K562 (cell line): ENCODE data around the gene SCUBE1. TPM values are rescaled to one million over a fixed set of nuclear protein-coding genes. Genes with fewer than 3 reads are reported as not detected.

Experiments
- BRD4 ChIP-seq: fragments of 200-600 bp; sonication (generic); IDR thresholded peaks from 2 replicates; pipeline ENCODE4 v1.6.1; 2017; ENCODE audit warnings: inconsistent platforms
- GABPB1 ChIP-seq: sonication (generic); formaldehyde crosslinking; IDR thresholded peaks from 2 replicates; pipeline ENCODE4 v1.8.0; 2022; ENCODE audit warnings: mild to moderate bottlenecking, missing genetic modification reagents
- HNRNPLL ChIP-seq: fragments of 200-400 bp; formaldehyde crosslinking; IDR thresholded peaks from 2 replicates; pipeline ENCODE4 v1.6.1; 2017; ENCODE audit warnings: low read length, low read depth, mild to moderate bottlenecking; ENCODE audit not compliant: poor library complexity, severe bottlenecking
- KDM4B ChIP-seq, 2 experiments: fragments of 450-650 bp in 1 of 2; sonication (generic) in 1 of 2; IDR thresholded peaks; 2 replicates each; pipeline ENCODE4 v1.6.1; 2016 to 2017; ENCODE audit warnings: borderline replicate concordance in 2 of 2, antibody characterized with exemption in 1 of 2, low read depth in 1 of 2, mild to moderate bottlenecking in 1 of 2
- MAZ ChIP-seq, 2 experiments: fragments of 450-650 bp in 1 of 2; sonication (generic) in 1 of 2; formaldehyde crosslinking; IDR thresholded peaks in 1 of 2; conservative IDR thresholded peaks in 1 of 2; 2 replicates each; pipeline versions ENCODE4 v1.4.0 to v1.5.0; 2020; ENCODE audit warnings: mild to moderate bottlenecking in 1 of 2, missing genetic modification reagents in 1 of 2
- MTA1 ChIP-seq: fragments of 450-650 bp; IDR thresholded peaks from 2 replicates; pipeline ENCODE4 v1.6.1; 2017; ENCODE audit warnings: borderline replicate concordance
- MXI1 ChIP-seq: IDR thresholded peaks from 2 replicates; pipeline ENCODE4 v1.6.1; 2011; ENCODE audit warnings: low read depth, mild to moderate bottlenecking, improper control_type of control experiment, low read length
- NR2C1 ChIP-seq, 2 experiments: fragments of 450-650 bp; IDR thresholded peaks; 2 replicates each; pipeline ENCODE4 v1.6.1; 2017; ENCODE audit warnings: mild to moderate bottlenecking in 2 of 2, antibody characterized with exemption in 1 of 2, inconsistent platforms in 1 of 2, missing compliant biosample characterization in 1 of 2, missing genetic modification characterization in 1 of 2
- PCBP1 ChIP-seq: fragments of 200-400 bp; formaldehyde crosslinking; IDR thresholded peaks from 2 replicates; pipeline ENCODE4 v1.6.1; 2018; ENCODE audit warnings: mild to moderate bottlenecking, low read depth, low read length; ENCODE audit not compliant: poor library complexity, severe bottlenecking
- ZBTB8A ChIP-seq: fragments of 450-650 bp; IDR thresholded peaks from 2 replicates; pipeline ENCODE4 v1.6.1; 2018; ENCODE audit warnings: mild to moderate bottlenecking, moderate library complexity; ENCODE audit not compliant: partially characterized antibody
- ZNF431 ChIP-seq: sonication (generic); formaldehyde crosslinking; IDR thresholded peaks from 2 replicates; pipeline ENCODE4 v1.8.0; 2022; ENCODE audit warnings: mild to moderate bottlenecking, missing genetic modification reagents
- polyA plus RNA-seq, 8 experiments: library from polyadenylated mRNA; depleted of rRNA in 4 of 8; stranded (reverse) in 5 of 8; unstranded in 3 of 8; fragments of >200 nt; fragmentation: Nextera tagmentation in 2 of 8; fragmentation: Illumina TruSeq in 1 of 8; extraction: Ambion mirVana in 2 of 8; extraction: Trizol in 1 of 8; gene quantifications; 2 replicates each; pipeline versions ENCODE4 v1.2.1 to v1.2.3, GENCODE V29; 2011 to 2014; ENCODE audit warnings: inconsistent platforms in 1 of 8, missing spikeins in 1 of 8
- total RNA-seq, 7 experiments: library from RNA; depleted of rRNA in 6 of 7; stranded (reverse); fragments of >200 nt in 6 of 7; fragmentation: Illumina TruSeq in 2 of 7; extraction: Trizol in 2 of 7; gene quantifications; 2 replicates each; pipeline versions ENCODE4 v1.2.1 to v1.2.3, GENCODE V29; 2011 to 2021; ENCODE audit warnings: low replicate concordance in 1 of 7
- TF ChIP-seq, protein P1 (sequence below), 2 experiments: fragments of 450-650 bp; IDR thresholded peaks; 2 replicates each; pipeline ENCODE4 v1.6.1; 2016
- TF ChIP-seq, protein P2 (sequence below), 2 experiments: IDR thresholded peaks; 2 replicates each; pipeline ENCODE4 v1.6.1; 2012; ENCODE audit warnings: improper control_type of control experiment in 2 of 2, low read depth in 2 of 2, low read length in 2 of 2, borderline replicate concordance in 1 of 2
- TF ChIP-seq, protein P3 (sequence below), 2 experiments: fragments of 450-650 bp in 1 of 2; IDR thresholded peaks; 2 replicates each; pipeline ENCODE4 v1.6.1; 2011 to 2017; ENCODE audit warnings: low read depth in 2 of 2, antibody characterized with exemption in 1 of 2, borderline replicate concordance in 1 of 2, low read length in 1 of 2, mild to moderate bottlenecking in 1 of 2, mixed read lengths in 1 of 2; ENCODE audit not compliant: control insufficient read depth in 1 of 2

SCUBE1 gene
- total and polyA plus RNA-seq, 9 of the 15 experiments (the other 6 are each of a cell fraction or from before 2014, with no cell fraction given): 0.03 to 0.47 (median 0.29) TPM; not detected in 6

DNA sequence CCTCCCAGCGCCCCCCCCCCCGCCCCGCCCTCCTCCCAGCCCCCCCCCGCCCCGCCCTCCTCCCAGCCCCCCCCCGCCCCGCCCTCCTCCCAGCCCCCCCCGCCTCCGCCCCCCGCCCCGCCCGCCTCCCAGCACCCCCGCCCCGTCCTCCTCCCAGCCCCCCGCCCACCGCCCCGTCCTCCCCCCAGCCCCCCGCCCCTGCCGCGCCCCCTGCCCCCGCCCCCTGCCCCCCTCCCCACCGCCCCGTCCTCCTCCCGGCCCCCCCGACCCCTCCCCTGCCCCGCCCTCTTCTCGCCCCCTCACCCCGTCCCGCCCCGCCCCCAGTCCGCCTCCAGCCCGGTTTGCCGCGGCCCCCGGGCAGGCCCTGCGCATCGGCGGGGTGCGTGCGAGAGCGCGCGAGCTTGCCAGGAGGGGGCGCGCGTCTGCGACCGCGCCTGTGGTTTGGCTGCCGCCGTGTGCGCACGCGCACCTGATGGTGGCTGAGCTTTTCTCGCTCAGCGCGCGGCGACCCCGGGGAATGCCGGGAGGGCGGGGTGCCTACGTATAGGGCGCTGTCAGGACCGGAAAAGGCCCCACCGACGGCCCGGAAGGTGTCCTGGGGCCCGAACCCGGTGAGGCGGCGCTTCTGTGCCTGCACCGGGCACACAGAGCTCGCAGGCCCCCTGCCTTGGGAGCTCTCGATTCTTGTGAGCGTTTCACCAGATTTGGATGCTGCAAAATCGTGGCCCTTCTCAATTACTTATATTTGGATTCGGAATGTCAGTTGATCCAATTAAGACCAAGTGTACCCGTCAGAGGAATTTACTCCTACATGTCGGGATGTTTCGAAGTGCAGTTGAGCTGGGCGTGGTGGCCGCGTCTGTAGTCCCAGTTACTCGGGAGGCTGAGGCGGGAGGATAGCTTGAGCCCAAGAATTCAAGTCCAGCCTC is 155.7 kb downstream of the SCUBE1 start (continued):
- TF ChIP-seq ZBTB8A: no peak
- TF ChIP-seq MXI1: no peak
- TF ChIP-seq, protein P1, sequence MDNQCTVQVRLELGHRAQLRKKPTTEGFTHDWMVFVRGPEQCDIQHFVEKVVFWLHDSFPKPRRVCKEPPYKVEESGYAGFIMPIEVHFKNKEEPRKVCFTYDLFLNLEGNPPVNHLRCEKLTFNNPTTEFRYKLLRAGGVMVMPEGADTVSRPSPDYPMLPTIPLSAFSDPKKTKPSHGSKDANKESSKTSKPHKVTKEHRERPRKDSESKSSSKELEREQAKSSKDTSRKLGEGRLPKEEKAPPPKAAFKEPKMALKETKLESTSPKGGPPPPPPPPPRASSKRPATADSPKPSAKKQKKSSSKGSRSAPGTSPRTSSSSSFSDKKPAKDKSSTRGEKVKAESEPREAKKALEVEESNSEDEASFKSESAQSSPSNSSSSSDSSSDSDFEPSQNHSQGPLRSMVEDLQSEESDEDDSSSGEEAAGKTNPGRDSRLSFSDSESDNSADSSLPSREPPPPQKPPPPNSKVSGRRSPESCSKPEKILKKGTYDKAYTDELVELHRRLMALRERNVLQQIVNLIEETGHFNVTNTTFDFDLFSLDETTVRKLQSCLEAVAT (IDR thresholded peaks at IDR 0.05): no peak
- TF ChIP-seq ZNF431: no peak
- TF ChIP-seq, protein P2, sequence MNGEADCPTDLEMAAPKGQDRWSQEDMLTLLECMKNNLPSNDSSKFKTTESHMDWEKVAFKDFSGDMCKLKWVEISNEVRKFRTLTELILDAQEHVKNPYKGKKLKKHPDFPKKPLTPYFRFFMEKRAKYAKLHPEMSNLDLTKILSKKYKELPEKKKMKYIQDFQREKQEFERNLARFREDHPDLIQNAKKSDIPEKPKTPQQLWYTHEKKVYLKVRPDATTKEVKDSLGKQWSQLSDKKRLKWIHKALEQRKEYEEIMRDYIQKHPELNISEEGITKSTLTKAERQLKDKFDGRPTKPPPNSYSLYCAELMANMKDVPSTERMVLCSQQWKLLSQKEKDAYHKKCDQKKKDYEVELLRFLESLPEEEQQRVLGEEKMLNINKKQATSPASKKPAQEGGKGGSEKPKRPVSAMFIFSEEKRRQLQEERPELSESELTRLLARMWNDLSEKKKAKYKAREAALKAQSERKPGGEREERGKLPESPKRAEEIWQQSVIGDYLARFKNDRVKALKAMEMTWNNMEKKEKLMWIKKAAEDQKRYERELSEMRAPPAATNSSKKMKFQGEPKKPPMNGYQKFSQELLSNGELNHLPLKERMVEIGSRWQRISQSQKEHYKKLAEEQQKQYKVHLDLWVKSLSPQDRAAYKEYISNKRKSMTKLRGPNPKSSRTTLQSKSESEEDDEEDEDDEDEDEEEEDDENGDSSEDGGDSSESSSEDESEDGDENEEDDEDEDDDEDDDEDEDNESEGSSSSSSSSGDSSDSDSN (IDR thresholded peaks at IDR 0.05; ENCODE audit: borderline replicate concordance in 1 of 2, low read depth in 2 of 2, low read length in 2 of 2): peak; percentile 24 to 34; a peak in 1 of 4 replicates
- peak; percentile 87 to 91 for TF ChIP-seq MAZ (CRISPR knock-in tag; conservative IDR thresholded peaks at IDR 0.05 in 1 of 2, IDR thresholded peaks at IDR 0.05 in 1 of 2)
- TF ChIP-seq MTA1: no peak
- peak; percentile 88 for TF ChIP-seq GABPB1
- no peak for TF ChIP-seq BRD4
- TF ChIP-seq, protein P3, sequence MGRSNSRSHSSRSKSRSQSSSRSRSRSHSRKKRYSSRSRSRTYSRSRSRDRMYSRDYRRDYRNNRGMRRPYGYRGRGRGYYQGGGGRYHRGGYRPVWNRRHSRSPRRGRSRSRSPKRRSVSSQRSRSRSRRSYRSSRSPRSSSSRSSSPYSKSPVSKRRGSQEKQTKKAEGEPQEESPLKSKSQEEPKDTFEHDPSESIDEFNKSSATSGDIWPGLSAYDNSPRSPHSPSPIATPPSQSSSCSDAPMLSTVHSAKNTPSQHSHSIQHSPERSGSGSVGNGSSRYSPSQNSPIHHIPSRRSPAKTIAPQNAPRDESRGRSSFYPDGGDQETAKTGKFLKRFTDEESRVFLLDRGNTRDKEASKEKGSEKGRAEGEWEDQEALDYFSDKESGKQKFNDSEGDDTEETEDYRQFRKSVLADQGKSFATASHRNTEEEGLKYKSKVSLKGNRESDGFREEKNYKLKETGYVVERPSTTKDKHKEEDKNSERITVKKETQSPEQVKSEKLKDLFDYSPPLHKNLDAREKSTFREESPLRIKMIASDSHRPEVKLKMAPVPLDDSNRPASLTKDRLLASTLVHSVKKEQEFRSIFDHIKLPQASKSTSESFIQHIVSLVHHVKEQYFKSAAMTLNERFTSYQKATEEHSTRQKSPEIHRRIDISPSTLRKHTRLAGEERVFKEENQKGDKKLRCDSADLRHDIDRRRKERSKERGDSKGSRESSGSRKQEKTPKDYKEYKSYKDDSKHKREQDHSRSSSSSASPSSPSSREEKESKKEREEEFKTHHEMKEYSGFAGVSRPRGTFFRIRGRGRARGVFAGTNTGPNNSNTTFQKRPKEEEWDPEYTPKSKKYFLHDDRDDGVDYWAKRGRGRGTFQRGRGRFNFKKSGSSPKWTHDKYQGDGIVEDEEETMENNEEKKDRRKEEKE (IDR thresholded peaks at IDR 0.05; ENCODE audit: borderline replicate concordance in 1 of 2, control insufficient read depth in 1 of 2, low read depth in 2 of 2, low read length in 1 of 2): 0 out of 4 replicates have a peak, but pooled peaks of 1 of the 2 experiments have one; percentile 64
- peak; percentile 95 for TF ChIP-seq NR2C1 (IDR thresholded peaks at IDR 0.05)
- peak; percentile 96 for TF ChIP-seq NR2C1 (tag; IDR thresholded peaks at IDR 0.05)
- peak; percentile 66 for TF ChIP-seq HNRNPLL
- peak in 1 of 2 experiments; percentile 83; a peak in 1 of 4 replicates for TF ChIP-seq KDM4B (IDR thresholded peaks at IDR 0.05; ENCODE audit: borderline replicate concordance in 2 of 2, low read depth in 1 of 2)
- no peak for TF ChIP-seq PCBP1
